ENCODE data around the gene ITPKC. TPM values are rescaled to one million over a fixed set of nuclear protein-coding genes. Genes with fewer than 3 reads are reported as not detected.

Gene ITPKC
- total RNA-seq, 2 experiments from 2014 or later, result 6.6 to 6.8 TPM

GRCh38 chr19:40709817-40710216, 7.1 kb upstream of the ITPKC start:
- DNase-seq, result no peak
- Mint-ChIP-seq H3K9me3 (no peaks in the 10 kb centered on the region), H3K4me1 (peaks cover 26% of the 10 kb centered on the region), H3K27me3 (no peaks in the 10 kb centered on the region), H3K36me3 (ENCODE audit: low read depth) (peaks cover 30% of the 10 kb centered on the region), H3K4me3 (no peak overlapping the region), H3K27ac (no peak overlapping the region)
- ChIA-PET POLR2A (no interaction called here), CTCF (no interaction called here)

GRCh38 chr19:40713939-40714338, 3.0 kb upstream of the ITPKC start:
- peak overlapping the region; percentile 71 for H3K27ac Mint-ChIP-seq
- no peaks in the 10 kb centered on the region for H3K9me3 Mint-ChIP-seq
- H3K4me3 Mint-ChIP-seq, result peak overlapping the region; percentile 90
- peaks cover 57% of the 10 kb centered on the region for H3K4me1 Mint-ChIP-seq
- ChIA-PET POLR2A (no interaction called here), CTCF (interaction anchor here (0.7 kb wide), 1 partner anchor 1031 kb away, joined by 3 read pairs; no protein-coding TSS in a partner anchor)
- DNase-seq, result no peak
- H3K27me3 Mint-ChIP-seq, result no peaks in the 10 kb centered on the region
- H3K36me3 Mint-ChIP-seq (ENCODE audit: low read depth), result peaks cover 23% of the 10 kb centered on the region

- Mint-ChIP-seq H3K4me3 (peak overlapping the region; percentile 90), H3K9me3 (no peaks in the 10 kb centered on the region), H3K4me1 (peaks cover 64% of the 10 kb centered on the region), H3K36me3 (ENCODE audit: low read depth) (peaks cover 18% of the 10 kb centered on the region), H3K27ac (peak overlapping the region; percentile 87), H3K27me3 (no peaks in the 10 kb centered on the region)
- POLR2A ChIA-PET, result no interaction called here
- CTCF ChIA-PET, result no interaction called here
- DNase-seq, result peak; percentile 94
These were observed 2.2 kb upstream of the ITPKC start for GRCh38 chr19:40714441-40715299.

- H3K27me3 Mint-ChIP-seq, result no peaks in the 10 kb centered on the region
- H3K36me3 Mint-ChIP-seq (ENCODE audit: low read depth), result peaks cover 21% of the 10 kb centered on the region
- ChIA-PET POLR2A (interaction anchor here (1.3 to 2.5 kb wide), 7 partner anchors 24 to 91 kb away, joined by 3 to 27 read pairs (median 8); partner anchors contain the start of genes ACTMAP, EGLN2, NUMBL and RAB4B), CTCF (interaction anchor here (0.8 to 1.8 kb wide), 3 partner anchors 37 to 62 kb away, joined by 3 to 8 read pairs (median 4); partner anchors contain the start of gene RAB4B)
- peak overlapping the region; percentile 90 for H3K4me3 Mint-ChIP-seq
- peak; percentile 50 for DNase-seq
- no peaks in the 10 kb centered on the region for H3K9me3 Mint-ChIP-seq
- peak overlapping the region; percentile 87 for H3K27ac Mint-ChIP-seq
- peaks cover 74% of the 10 kb centered on the region for H3K4me1 Mint-ChIP-seq
These were observed 856 bp upstream of the ITPKC start for GRCh38 chr19:40716031-40716481.

GRCh38 chr19:40717325-40717879, 490 bp downstream of the ITPKC start:
- CTCF ChIA-PET, result interaction anchor here (1.1 to 1.8 kb wide), 2 partner anchors 36 to 95 kb away, joined by 3 to 8 read pairs; no protein-coding TSS in a partner anchor

GRCh38 chr19:40717880-40718773, 1.2 kb downstream of the ITPKC start:
- no peak for DNase-seq
- no peaks in the 10 kb centered on the region for H3K9me3 Mint-ChIP-seq
- H3K4me3 Mint-ChIP-seq, result peak overlapping the region; percentile 75
- peaks cover 16% of the 10 kb centered on the region for H3K36me3 Mint-ChIP-seq (ENCODE audit: low read depth)
- CTCF ChIA-PET, result interaction anchor here (1.8 kb wide), 1 partner anchor 35 kb away, joined by 8 read pairs; no protein-coding TSS in a partner anchor
- H3K4me1 Mint-ChIP-seq, result peaks cover 71% of the 10 kb centered on the region
- H3K27ac Mint-ChIP-seq, result peak overlapping the region; percentile 44
- POLR2A ChIA-PET, result interaction anchor here (2.2 to 2.5 kb wide), 3 partner anchors 32 to 60 kb away, joined by 17 to 27 read pairs (median 21); partner anchors contain the start of genes ACTMAP, RAB4B and SNRPA
- H3K27me3 Mint-ChIP-seq, result no peaks in the 10 kb centered on the region

More at GRCh38 chr19:40717325-40717879, 490 bp downstream of the ITPKC start:
- DNase-seq, result no peak
- Mint-ChIP-seq H3K4me1 (peaks cover 72% of the 10 kb centered on the region), H3K27ac (peak overlapping the region; percentile 44), H3K9me3 (no peaks in the 10 kb centered on the region), H3K36me3 (ENCODE audit: low read depth) (peaks cover 17% of the 10 kb centered on the region), H3K4me3 (peak overlapping the region; percentile 75), H3K27me3 (no peaks in the 10 kb centered on the region)
- POLR2A ChIA-PET, result interaction anchor here (0.5 to 2.5 kb wide), 7 partner anchors 20 to 89 kb away, joined by 3 to 27 read pairs (median 8); partner anchors contain the start of genes ACTMAP, EGLN2, NUMBL and RAB4B

GRCh38 chr19:40718774-40719391, 2.0 kb downstream of the ITPKC start:
- peak overlapping the region; percentile 75 for H3K4me3 Mint-ChIP-seq
- H3K4me1 Mint-ChIP-seq, result peaks cover 70% of the 10 kb centered on the region
- H3K9me3 Mint-ChIP-seq, result no peaks in the 10 kb centered on the region
- H3K36me3 Mint-ChIP-seq (ENCODE audit: low read depth), result peaks cover 20% of the 10 kb centered on the region
- POLR2A ChIA-PET, result no interaction called here
- H3K27me3 Mint-ChIP-seq, result no peaks in the 10 kb centered on the region
- DNase-seq, result peak; percentile 16
- H3K27ac Mint-ChIP-seq, result peak overlapping the region; percentile 11
- CTCF ChIA-PET, result no interaction called here

- H3K27me3 Mint-ChIP-seq, result no peaks in the 10 kb centered on the region
- POLR2A ChIA-PET, result no interaction called here
- DNase-seq, result no peak
- no peak overlapping the region for H3K27ac Mint-ChIP-seq
- H3K36me3 Mint-ChIP-seq (ENCODE audit: low read depth), result peaks cover 25% of the 10 kb centered on the region
- no peaks in the 10 kb centered on the region for H3K9me3 Mint-ChIP-seq
- H3K4me3 Mint-ChIP-seq, result peak overlapping the region; percentile 75
- H3K4me1 Mint-ChIP-seq, result peaks cover 68% of the 10 kb centered on the region
- CTCF ChIA-PET, result no interaction called here
These were observed 2.5 kb downstream of the ITPKC start for GRCh38 chr19:40719414-40719894.

- Mint-ChIP-seq H3K27me3 (no peaks in the 10 kb centered on the region), H3K4me3 (no peak overlapping the region), H3K27ac (no peak overlapping the region), H3K36me3 (ENCODE audit: low read depth) (peaks cover 33% of the 10 kb centered on the region), H3K9me3 (no peaks in the 10 kb centered on the region), H3K4me1 (peaks cover 58% of the 10 kb centered on the region)
- ChIA-PET POLR2A (no interaction called here), CTCF (interaction anchor here (0.7 to 1.5 kb wide), 2 partner anchors 34 to 77 kb away, joined by 3 read pairs; partner anchors contain the start of gene EGLN2)
- DNase-seq, result no peak
These were observed 4.2 kb downstream of the ITPKC start for GRCh38 chr19:40721140-40721486.

- peaks cover 36% of the 10 kb centered on the region for H3K36me3 Mint-ChIP-seq (ENCODE audit: low read depth)
- H3K27me3 Mint-ChIP-seq, result no peaks in the 10 kb centered on the region
- no peak overlapping the region for H3K4me3 Mint-ChIP-seq
- peaks cover 55% of the 10 kb centered on the region for H3K4me1 Mint-ChIP-seq
- no peaks in the 10 kb centered on the region for H3K9me3 Mint-ChIP-seq
- ChIA-PET POLR2A (interaction anchor here (0.8 to 1.2 kb wide), 2 partner anchors 10 to 56 kb away, joined by 3 to 4 read pairs; partner anchors contain the start of gene RAB4B), CTCF (interaction anchor here (0.6 to 1.5 kb wide), 3 partner anchors 33 to 76 kb away, joined by 3 to 4 read pairs (median 3); partner anchors contain the start of gene EGLN2)
- no peak for DNase-seq
- no peak overlapping the region for H3K27ac Mint-ChIP-seq
These were observed 5.2 kb downstream of the ITPKC start for GRCh38 chr19:40721936-40722661.

GRCh38 chr19:40723661-40724254, 6.8 kb downstream of the ITPKC start:
- Mint-ChIP-seq H3K27me3 (no peaks in the 10 kb centered on the region), H3K4me3 (no peak overlapping the region), H3K4me1 (peaks cover 41% of the 10 kb centered on the region), H3K36me3 (ENCODE audit: low read depth) (peaks cover 38% of the 10 kb centered on the region), H3K27ac (no peak overlapping the region), H3K9me3 (no peaks in the 10 kb centered on the region)
- no peak for DNase-seq
- CTCF ChIA-PET, result no interaction called here
- POLR2A ChIA-PET, result interaction anchor here (0.7 kb wide), 1 partner anchor 9 kb away, joined by 3 read pairs; no protein-coding TSS in a partner anchor
